Activated CD4-positive, alpha-beta T cell treated with anti-CD3 and anti-CD28 coated beads, Interleukin-2, amount 10 ng/mL, durations not matched to agents 24 days and 14 days (primary cell): ENCODE data around the gene GALNT2. TPM values are rescaled to one million over a fixed set of nuclear protein-coding genes. Genes with fewer than 3 reads are reported as not detected.

Experiments used
- DNase-seq: peaks from one replicate; pipeline ENCODE4 v3.0.0; 2022
- H3K27ac Mint-ChIP-seq: one replicate; pipeline ENCODE4 v1.8.0; 2022; ENCODE audit warnings: mild to moderate bottlenecking, mixed read lengths
- H3K27me3 Mint-ChIP-seq: one replicate; pipeline ENCODE4 v1.8.0; 2022; ENCODE audit warnings: mixed read lengths
- H3K36me3 Mint-ChIP-seq: one replicate; pipeline ENCODE4 v1.8.0; 2022; ENCODE audit warnings: low read depth, mild to moderate bottlenecking, mixed read lengths
- H3K4me1 Mint-ChIP-seq: one replicate; pipeline ENCODE4 v1.8.0; 2021; ENCODE audit warnings: mixed read lengths
- H3K4me3 Mint-ChIP-seq: one replicate; pipeline ENCODE4 v1.8.0; 2022; ENCODE audit warnings: mild to moderate bottlenecking, moderate library complexity, mixed read lengths
- H3K9me3 Mint-ChIP-seq: one replicate; pipeline ENCODE4 v1.8.0; 2021; ENCODE audit warnings: mixed read lengths
- intact Hi-C: fragments of 100-400 bp; cut with micrococcal nuclease; formaldehyde crosslinking; loops from one replicate; pipeline ENCODE4 v1.15.1; 2023
- total RNA-seq: library from RNA; stranded (reverse); gene quantifications from 2 replicates; pipeline ENCODE4 v1.2.3, GENCODE V29; 2022

GALNT2 gene
- total RNA-seq, 1 donor from 2014 or later = 72.4 TPM

GRCh38 chr1:230176326-230176725 is 109.3 kb downstream of the GALNT2 start:
- peaks cover 29% of the 10 kb centered on the region for H3K4me1 Mint-ChIP-seq
- H3K36me3 Mint-ChIP-seq = peaks cover 25% of the 10 kb centered on the region
- no peak for DNase-seq
- no peak overlapping the region for H3K4me3 Mint-ChIP-seq
- H3K9me3 Mint-ChIP-seq = peaks cover 7% of the 10 kb centered on the region
- intact Hi-C loops = no loop called here
- no peaks in the 10 kb centered on the region for H3K27me3 Mint-ChIP-seq
- H3K27ac Mint-ChIP-seq = no peak overlapping the region

GRCh38 chr1:230176871-230177411 is 109.9 kb downstream of the GALNT2 start:
- intact Hi-C loops = no loop called here
- DNase-seq = no peak
- Mint-ChIP-seq H3K9me3 (peaks cover 7% of the 10 kb centered on the region), H3K27ac (peak overlapping the region; percentile 41), H3K36me3 (peaks cover 30% of the 10 kb centered on the region), H3K4me1 (peaks cover 30% of the 10 kb centered on the region), H3K4me3 (no peak overlapping the region), H3K27me3 (no peaks in the 10 kb centered on the region)

- intact Hi-C loops = no loop called here
- Mint-ChIP-seq H3K27me3 (no peaks in the 10 kb centered on the region), H3K4me1 (peaks cover 29% of the 10 kb centered on the region), H3K4me3 (no peak overlapping the region), H3K36me3 (peaks cover 34% of the 10 kb centered on the region), H3K9me3 (peaks cover 7% of the 10 kb centered on the region), H3K27ac (no peak overlapping the region)
- DNase-seq = no peak
Measured at GRCh38 chr1:230179249-230179648, 112.2 kb downstream of the GALNT2 start.

- Mint-ChIP-seq H3K36me3 (peaks cover 46% of the 10 kb centered on the region), H3K9me3 (peaks cover 6% of the 10 kb centered on the region), H3K27me3 (no peaks in the 10 kb centered on the region), H3K4me1 (peaks cover 51% of the 10 kb centered on the region), H3K27ac (peak overlapping the region; percentile 80), H3K4me3 (no peak overlapping the region)
- no peak for DNase-seq
- intact Hi-C loops = loop anchor here (1.0 to 2.0 kb wide), 2 partner anchors 24 to 83 kb away; no protein-coding TSS in a partner anchor
Measured at GRCh38 chr1:230185076-230186001, 118.3 kb downstream of the GALNT2 start.

GRCh38 chr1:230186003-230186863 is 119.2 kb downstream of the GALNT2 start:
- no peak for DNase-seq
- intact Hi-C loops = loop anchor here (1.0 to 2.0 kb wide), 2 partner anchors 23 to 83 kb away; no protein-coding TSS in a partner anchor
- Mint-ChIP-seq H3K27ac (peak overlapping the region; percentile 80), H3K9me3 (peaks cover 4% of the 10 kb centered on the region), H3K36me3 (peaks cover 41% of the 10 kb centered on the region), H3K27me3 (no peaks in the 10 kb centered on the region), H3K4me1 (peaks cover 48% of the 10 kb centered on the region), H3K4me3 (peak overlapping the region; percentile 36)

GRCh38 chr1:230186874-230187273 is 119.8 kb downstream of the GALNT2 start:
- Mint-ChIP-seq H3K36me3 (peaks cover 36% of the 10 kb centered on the region), H3K27ac (peak overlapping the region; percentile 47), H3K9me3 (peaks cover 4% of the 10 kb centered on the region), H3K27me3 (no peaks in the 10 kb centered on the region), H3K4me1 (peaks cover 46% of the 10 kb centered on the region), H3K4me3 (peak overlapping the region; percentile 36)
- DNase-seq = peak; percentile 68
- intact Hi-C loops = loop anchor here (1.0 to 2.0 kb wide), 2 partner anchors 22 to 82 kb away; no protein-coding TSS in a partner anchor

GRCh38 chr1:230187290-230187689 is 120.3 kb downstream of the GALNT2 start:
- Mint-ChIP-seq H3K27ac (peak overlapping the region; percentile 47), H3K36me3 (peaks cover 34% of the 10 kb centered on the region), H3K4me3 (peak overlapping the region; percentile 36), H3K27me3 (no peaks in the 10 kb centered on the region), H3K9me3 (peaks cover 4% of the 10 kb centered on the region), H3K4me1 (peaks cover 47% of the 10 kb centered on the region)
- DNase-seq = no peak
- intact Hi-C loops = loop anchor here (2.0 kb wide), 1 partner anchor 82 kb away; no protein-coding TSS in a partner anchor

- no peak overlapping the region for H3K27ac Mint-ChIP-seq
- no peak overlapping the region for H3K4me3 Mint-ChIP-seq
- no peak for DNase-seq
- H3K36me3 Mint-ChIP-seq = peaks cover 32% of the 10 kb centered on the region
- H3K4me1 Mint-ChIP-seq = peaks cover 46% of the 10 kb centered on the region
- peaks cover 4% of the 10 kb centered on the region for H3K9me3 Mint-ChIP-seq
- intact Hi-C loops = no loop called here
- no peaks in the 10 kb centered on the region for H3K27me3 Mint-ChIP-seq
Measured at GRCh38 chr1:230188826-230189225, 121.8 kb downstream of the GALNT2 start.

- no peak for DNase-seq
- Mint-ChIP-seq H3K9me3 (peaks cover 4% of the 10 kb centered on the region), H3K36me3 (peaks cover 29% of the 10 kb centered on the region), H3K4me3 (no peak overlapping the region), H3K4me1 (peaks cover 48% of the 10 kb centered on the region), H3K27me3 (no peaks in the 10 kb centered on the region), H3K27ac (no peak overlapping the region)
- intact Hi-C loops = no loop called here
Measured at GRCh38 chr1:230189341-230189740, 122.3 kb downstream of the GALNT2 start.

- Mint-ChIP-seq H3K4me1 (peaks cover 46% of the 10 kb centered on the region), H3K4me3 (no peak overlapping the region), H3K36me3 (peaks cover 24% of the 10 kb centered on the region), H3K9me3 (no peaks in the 10 kb centered on the region), H3K27ac (no peak overlapping the region), H3K27me3 (no peaks in the 10 kb centered on the region)
- intact Hi-C loops = no loop called here
- DNase-seq = no peak
Measured at GRCh38 chr1:230189824-230190223, 122.8 kb downstream of the GALNT2 start.

- H3K9me3 Mint-ChIP-seq = no peaks in the 10 kb centered on the region
- H3K36me3 Mint-ChIP-seq = peaks cover 17% of the 10 kb centered on the region
- peaks cover 32% of the 10 kb centered on the region for H3K4me1 Mint-ChIP-seq
- no peak overlapping the region for H3K4me3 Mint-ChIP-seq
- H3K27me3 Mint-ChIP-seq = no peaks in the 10 kb centered on the region
- DNase-seq = no peak
- no peak overlapping the region for H3K27ac Mint-ChIP-seq
- intact Hi-C loops = no loop called here
Measured at GRCh38 chr1:230191079-230191804, 124.2 kb downstream of the GALNT2 start.

- Mint-ChIP-seq H3K27ac (no peak overlapping the region), H3K27me3 (no peaks in the 10 kb centered on the region), H3K36me3 (peaks cover 15% of the 10 kb centered on the region), H3K9me3 (no peaks in the 10 kb centered on the region), H3K4me3 (no peak overlapping the region), H3K4me1 (peaks cover 29% of the 10 kb centered on the region)
- no peak for DNase-seq
- intact Hi-C loops = no loop called here
Measured at GRCh38 chr1:230191855-230192254, 124.8 kb downstream of the GALNT2 start.

GRCh38 chr1:230194525-230194924 is 127.5 kb downstream of the GALNT2 start:
- Mint-ChIP-seq H3K36me3 (peaks cover 2% of the 10 kb centered on the region), H3K27ac (no peak overlapping the region), H3K4me1 (peaks cover 20% of the 10 kb centered on the region), H3K4me3 (no peak overlapping the region), H3K9me3 (no peaks in the 10 kb centered on the region), H3K27me3 (no peaks in the 10 kb centered on the region)
- intact Hi-C loops = no loop called here
- DNase-seq = no peak
